Ishikawa (cell line): ENCODE measurements around the gene HSPH1.

Experiments
- CREB1 ChIP-seq: IDR thresholded peaks from 2 replicates; pipeline ENCODE4 v1.6.1; 2012; ENCODE audit warnings: low read depth
- EGR1 ChIP-seq: IDR thresholded peaks from 2 replicates; pipeline ENCODE4 v1.6.1; 2012
- EP300 ChIP-seq: IDR thresholded peaks from 2 replicates; pipeline ENCODE4 v1.6.1; 2012; ENCODE audit warnings: borderline replicate concordance
- FOXM1 ChIP-seq: IDR thresholded peaks from 2 replicates; pipeline ENCODE4 v1.6.1; 2012; ENCODE audit warnings: low read depth, borderline replicate concordance
- RAD21 ChIP-seq: IDR thresholded peaks from 2 replicates; pipeline ENCODE4 v1.6.1; 2012; ENCODE audit warnings: low read depth
- REST ChIP-seq: IDR thresholded peaks from 2 replicates; pipeline ENCODE4 v1.6.1; 2012; ENCODE audit warnings: low read depth, mild to moderate bottlenecking
- TAF1 ChIP-seq: IDR thresholded peaks from 2 replicates; pipeline ENCODE4 v1.6.1; 2012; ENCODE audit warnings: low read depth, mild to moderate bottlenecking
- TCF12 ChIP-seq: IDR thresholded peaks from 2 replicates; pipeline ENCODE4 v1.6.1; 2012; ENCODE audit warnings: low read depth
- TEAD4 ChIP-seq: IDR thresholded peaks from 2 replicates; pipeline ENCODE4 v1.6.1; 2012
- TF ChIP-seq, protein P1 (sequence below): IDR thresholded peaks from 2 replicates; pipeline ENCODE4 v1.6.1; 2012

GRCh38 chr13:31093145-31093885 lies 68.4 kb downstream of the HSPH1 start:
- TF ChIP-seq REST, result no peak
- no peak for TF ChIP-seq TEAD4
- TF ChIP-seq TAF1, result no peak
- TF ChIP-seq, protein P1, sequence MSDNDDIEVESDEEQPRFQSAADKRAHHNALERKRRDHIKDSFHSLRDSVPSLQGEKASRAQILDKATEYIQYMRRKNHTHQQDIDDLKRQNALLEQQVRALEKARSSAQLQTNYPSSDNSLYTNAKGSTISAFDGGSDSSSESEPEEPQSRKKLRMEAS, result no peak
- TF ChIP-seq CREB1, result no peak
- TF ChIP-seq RAD21, result no peak
- no peak for TF ChIP-seq TCF12
- no peak for TF ChIP-seq EGR1
- TF ChIP-seq FOXM1, result no peak
- TF ChIP-seq EP300, result no peak
